GM21576 (cell line): ENCODE measurements around the gene LAGE3.

Experiments used
- ATAC-seq: cut with Tn5 transposase; IDR thresholded peaks from one replicate; pipeline ENCODE4 v1.9.1; 2021; ENCODE audit warnings: mild to moderate bottlenecking, moderate library complexity; ENCODE audit not compliant: unreplicated experiment

The LAGE3 gene

DNA sequence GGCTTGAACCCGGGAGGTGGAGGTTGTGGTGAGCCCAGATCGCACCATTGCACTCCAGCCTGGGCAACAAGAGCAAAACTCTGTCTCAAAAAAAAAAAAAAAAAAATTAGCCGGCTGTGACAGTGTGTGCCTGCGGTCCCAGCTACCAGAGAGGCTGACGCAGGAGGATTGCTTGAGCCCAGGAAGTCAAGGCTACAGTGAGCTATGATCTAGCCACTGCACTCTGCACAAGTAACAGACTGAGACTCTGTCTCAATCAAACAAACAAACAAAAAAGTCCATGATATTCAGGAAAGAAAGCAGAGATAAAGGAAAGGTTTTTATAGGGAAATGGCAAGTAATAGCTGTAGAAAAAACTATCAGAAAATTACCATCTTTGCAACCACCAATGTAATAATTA lies 2.1 kb upstream of the LAGE3 start:
- no peak for ATAC-seq

DNA sequence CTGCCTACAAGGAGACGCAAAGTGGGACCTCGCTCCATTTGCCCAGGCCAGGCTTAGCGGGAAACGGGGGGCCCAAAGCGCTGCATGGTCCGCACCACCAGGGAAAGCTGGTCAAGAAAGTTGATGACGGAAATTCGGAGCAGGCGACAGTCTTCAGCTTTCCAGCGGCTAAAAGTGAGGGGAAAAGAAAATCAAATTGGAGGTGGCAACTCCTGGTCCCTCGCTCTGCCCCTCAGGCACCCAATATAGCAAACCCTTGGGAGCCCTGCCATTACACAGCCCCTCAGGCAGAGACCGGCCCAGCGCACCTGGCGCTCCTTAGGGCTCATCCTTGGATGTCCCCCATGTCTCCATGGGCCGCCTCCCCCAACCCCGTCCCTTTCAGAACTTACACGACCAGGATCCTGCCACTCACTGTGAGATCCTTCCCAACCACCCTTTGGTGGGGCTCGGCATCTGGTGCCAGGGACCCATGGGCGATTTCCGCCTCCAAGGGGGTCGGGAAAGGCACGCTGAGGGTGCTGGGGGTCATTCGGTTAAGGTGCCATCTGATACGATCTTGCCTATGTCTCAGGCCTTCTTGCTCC lies 1.1 kb downstream of the LAGE3 start:
- no peak for ATAC-seq

DNA sequence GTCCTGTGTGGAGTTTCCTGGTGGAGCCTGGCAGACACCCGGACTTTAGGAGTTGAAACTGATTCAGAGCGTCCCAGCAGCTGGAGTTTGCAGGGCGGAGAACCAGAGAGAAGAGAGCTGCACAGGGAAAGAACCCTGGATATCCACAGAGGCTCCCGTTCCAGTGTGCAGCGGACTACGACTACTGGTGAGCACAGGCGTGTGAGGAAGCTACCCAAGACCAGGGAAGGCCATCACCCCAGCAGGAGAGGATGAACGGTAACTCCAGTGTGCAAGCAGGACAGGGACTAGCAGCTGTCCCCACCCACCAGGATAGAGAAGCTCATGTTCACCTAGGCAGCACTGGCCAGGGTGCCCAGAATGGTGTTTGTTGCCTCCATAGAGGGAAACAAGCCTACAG lies 2.3 kb downstream of the LAGE3 start:
- ATAC-seq = no peak

DNA sequence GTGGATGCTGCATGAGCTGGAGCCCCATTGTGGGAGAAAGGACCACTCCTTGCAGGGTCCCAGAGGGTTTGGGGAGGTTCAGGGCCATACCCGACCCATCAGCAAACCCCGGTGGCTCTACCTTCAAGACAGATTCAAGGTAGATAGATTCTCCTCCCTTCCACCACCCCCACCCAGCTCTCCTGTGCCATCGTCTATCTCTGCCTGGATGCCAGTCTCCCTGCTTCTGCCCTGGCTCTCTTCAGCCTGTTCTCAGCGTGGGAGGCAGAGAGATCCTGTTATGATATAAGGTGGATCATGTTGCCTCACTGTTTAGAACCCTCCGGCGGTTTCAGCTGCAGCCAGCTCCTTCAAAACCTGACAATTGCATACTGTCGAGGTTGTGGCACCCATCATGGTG lies 5.4 kb downstream of the LAGE3 start:
- ATAC-seq = no peak

DNA sequence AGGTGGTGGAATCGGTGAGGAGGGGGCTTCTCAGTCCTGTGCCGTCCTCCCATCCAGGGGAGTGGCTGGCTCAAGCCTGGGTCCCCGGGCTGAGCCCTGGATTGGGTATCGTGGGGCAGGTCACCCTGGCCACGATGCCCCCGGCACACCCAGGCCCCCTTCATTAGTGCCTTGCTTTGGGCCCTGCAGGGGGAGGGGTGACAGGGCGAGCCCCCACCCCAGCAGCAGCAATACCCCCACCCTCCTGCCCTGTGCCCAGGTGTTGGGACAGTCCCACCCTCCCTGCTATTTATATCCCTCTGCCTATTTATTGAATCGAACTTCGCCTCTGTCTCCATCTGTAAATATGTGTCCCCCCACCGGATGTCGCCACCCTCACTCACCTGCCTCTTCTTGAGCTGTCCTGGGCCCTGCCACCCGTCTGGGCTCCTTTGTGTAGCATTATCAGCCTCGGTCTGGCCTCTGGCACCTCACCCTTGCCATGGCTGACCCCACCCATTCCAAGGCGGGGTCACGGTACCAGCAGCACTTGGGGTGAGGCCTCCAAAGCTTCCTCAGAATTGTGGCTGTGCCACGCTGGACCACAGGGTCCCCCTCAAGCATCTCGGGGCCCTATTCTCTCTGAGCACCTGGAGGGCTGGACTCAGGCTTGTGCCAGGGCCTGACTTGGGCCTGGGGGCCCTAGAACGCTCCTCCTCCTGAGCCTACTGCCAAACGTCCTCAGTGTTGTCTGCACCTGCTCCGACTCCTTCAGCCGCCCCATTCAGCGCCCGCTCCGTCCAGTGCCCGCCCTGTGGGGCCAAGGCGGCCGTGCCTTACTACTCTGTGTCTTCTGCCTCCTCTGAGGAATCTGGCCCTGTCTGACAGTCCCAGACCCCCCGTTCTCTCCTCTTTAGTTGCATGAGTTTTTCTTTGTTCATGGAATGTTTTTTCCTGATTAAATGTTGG lies 6.1 kb downstream of the LAGE3 start:
- no peak for ATAC-seq

DNA sequence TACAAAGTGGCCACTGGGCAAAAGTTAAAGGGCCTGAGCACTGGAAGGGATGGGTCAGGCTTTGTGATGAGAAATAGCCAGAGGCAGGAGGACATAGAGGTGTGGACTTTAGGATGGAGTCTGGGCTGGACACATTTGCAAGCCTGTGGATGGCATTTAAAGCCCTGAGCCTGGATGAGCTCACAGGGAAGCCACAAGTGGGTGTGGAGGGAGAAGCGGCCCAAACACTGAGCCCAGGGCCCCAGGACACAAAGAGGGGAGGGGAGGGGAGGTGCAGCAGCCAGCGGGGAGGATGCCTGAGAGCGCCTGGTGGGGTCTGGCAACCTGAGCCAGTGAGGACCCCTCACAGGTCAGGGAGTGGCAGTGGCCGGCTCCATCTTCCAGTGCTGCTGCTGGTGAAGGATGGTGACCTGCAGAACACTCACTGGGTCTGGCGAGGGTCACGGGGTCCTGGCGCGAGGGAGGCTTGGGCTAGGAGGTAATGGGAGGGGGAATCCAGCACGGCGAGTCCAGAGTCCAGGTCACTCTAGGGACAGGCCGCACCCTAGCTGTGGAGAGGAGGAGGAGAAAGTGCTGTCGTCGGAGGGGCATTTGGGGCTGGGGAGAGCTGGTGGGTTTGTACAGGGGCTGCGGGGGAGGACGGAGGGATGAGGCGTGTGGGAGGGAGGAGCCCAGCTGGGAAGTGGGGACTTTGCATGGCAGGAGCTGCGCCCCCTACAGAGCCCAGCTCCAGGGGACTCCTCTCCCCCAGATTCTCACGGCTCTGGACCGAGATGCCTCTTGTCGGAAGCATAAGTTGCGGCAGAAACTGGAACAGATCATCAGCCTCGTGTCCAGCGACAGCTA lies 7.0 kb downstream of the LAGE3 start:
- no peak for ATAC-seq

DNA sequence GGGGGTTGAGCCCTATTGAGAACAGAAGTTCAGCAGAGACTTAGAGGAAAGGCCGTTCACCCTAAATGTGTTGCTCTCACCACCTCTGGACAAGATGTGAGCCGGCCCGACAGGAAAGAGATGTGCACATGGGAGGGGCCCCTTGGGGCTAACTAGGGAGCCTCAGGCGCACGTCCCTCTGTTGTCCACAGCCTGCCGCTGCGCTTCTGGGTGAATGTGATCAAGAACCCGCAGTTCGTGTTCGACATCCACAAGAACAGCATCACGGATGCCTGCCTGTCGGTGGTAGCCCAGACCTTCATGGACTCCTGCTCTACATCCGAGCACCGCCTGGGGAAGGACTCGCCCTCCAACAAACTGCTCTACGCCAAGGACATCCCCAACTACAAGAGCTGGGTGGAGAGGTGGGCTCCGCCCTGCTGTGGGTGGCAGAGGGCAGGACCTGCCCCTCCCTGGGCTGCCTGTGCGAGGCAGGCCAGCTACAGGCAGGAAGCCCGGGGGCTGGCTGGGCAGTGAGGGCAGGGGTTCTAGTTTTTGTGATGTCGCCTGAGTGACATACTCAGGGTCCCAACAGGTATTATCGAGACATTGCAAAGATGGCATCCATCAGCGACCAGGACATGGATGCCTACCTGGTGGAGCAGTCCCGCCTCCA lies 8.0 kb downstream of the LAGE3 start:
- no peak for ATAC-seq

DNA sequence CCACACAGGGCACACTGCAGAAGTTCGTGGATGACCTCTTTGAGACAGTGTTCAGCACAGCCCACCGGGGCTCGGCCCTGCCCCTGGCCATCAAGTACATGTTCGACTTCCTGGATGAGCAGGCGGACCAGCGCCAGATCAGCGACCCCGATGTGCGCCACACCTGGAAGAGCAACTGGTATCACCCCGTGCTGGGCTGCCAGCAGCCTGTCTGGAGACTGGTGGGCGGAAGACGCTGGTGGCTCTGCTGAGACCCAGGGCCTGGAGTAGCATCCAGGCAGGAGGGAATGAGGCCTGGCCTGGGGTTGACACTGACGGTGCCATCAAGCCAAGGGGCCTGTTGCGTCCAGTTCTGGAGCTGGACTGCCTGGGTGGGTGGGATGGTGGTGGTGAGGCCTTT lies 8.6 kb downstream of the LAGE3 start:
- ATAC-seq = no peak

DNA sequence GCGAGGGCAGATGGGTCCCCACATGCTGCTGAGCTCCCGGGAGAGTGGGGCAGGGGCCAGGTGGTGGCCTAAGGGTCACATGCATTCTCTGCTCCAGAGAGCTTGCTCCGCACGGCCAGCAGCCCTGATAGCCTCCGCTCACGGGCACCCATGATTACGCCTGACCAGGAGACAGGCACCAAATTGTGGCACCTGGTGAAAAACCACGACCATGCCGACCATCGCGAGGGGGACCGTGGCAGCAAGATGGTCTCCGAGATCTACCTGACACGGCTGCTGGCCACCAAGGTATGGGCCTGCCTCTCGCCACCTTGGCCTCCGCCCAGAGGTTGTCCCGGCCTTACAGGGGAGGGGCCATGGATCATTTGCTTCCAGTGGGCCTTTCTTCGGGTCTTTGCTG lies 9.2 kb downstream of the LAGE3 start:
- no peak for ATAC-seq

DNA sequence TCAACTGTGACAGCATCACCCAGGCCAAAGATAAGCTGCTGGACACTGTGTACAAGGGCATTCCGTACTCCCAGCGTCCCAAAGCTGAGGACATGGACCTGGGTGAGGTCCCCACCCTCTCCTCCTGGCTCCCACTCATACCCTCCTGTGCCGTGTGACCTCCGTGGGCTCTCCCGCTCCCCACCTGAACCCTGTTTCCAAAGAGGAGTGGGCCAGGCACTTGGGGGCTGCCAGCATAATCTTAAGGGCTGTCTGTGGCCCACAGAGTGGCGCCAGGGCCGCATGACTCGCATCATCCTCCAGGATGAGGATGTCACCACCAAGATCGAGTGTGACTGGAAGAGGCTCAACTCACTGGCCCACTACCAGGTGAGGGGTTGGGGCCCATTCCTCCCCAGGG lies 10.0 kb downstream of the LAGE3 start:
- ATAC-seq = no peak

DNA sequence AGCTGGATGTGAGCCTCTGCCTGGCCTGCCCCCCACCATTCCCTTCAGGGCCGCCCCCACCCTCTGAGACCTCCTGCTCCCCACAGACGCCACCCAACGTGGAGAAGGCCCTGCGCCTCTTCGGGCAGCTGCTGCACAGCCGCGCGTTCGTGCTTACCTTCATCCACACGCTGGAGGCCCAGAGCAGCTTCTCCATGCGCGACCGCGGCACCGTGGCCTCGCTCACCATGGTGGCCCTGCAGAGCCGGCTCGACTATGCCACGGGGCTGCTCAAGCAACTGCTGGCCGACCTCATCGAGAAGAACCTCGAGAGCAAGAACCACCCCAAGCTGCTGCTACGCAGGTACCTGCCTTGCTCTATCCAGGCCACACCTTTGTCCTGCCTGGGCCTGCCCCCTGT lies 10.9 kb downstream of the LAGE3 start:
- ATAC-seq = no peak

DNA sequence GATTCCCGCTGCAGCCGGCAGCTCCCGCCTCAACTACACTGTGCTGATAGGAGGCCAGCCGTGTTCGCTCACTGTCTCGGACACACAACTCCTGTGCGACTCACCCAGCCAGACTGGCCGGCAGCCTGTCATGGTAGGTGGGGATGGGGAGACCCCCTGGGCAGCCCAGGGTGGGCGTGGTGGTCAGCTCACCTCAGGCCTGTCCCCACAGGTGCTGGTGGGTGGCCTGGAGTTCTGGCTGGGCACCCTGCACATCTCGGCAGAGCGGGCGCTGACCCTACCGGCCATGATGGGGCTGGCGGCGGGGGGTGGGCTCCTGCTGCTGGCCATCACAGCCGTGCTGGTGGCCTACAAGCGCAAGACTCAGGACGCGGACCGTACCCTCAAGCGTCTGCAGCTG lies 11.5 kb downstream of the LAGE3 start:
- no peak for ATAC-seq

DNA sequence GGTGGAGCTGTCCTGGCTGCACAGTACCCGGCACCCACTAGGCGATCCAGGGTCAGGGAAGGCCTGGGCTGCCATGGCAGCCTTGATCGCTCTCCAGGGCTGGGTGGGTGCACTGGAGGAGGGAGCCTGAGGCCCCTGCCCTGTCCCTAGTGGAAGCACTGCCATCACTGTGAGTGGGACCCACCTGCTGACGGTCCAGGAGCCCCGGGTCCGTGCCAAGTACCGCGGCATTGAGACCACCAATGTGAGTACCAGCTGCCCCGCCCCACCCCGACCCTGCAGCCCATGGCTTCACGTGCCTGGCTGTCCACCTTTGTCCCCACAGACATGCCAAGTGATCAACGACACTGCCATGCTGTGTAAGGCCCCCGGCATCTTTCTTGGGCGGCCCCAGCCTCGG lies 12.2 kb downstream of the LAGE3 start:
- ATAC-seq = no peak

DNA sequence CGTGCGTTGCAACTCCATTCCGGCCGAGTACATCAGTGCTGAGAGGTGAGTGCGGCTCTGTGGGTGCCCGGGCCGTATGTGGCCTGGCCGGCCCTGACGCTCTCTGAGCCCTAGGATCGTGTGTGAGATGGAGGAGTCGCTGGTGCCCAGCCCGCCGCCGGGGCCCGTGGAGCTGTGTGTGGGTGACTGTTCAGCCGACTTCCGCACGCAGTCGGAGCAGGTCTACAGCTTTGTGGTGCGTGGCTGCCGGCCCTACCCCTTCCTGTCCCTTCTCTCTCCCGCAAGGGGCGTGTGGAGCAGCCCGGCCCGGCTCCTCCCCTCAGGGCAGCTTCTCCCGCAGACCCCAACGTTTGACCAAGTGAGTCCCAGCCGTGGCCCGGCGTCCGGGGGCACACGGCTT lies 13.0 kb downstream of the LAGE3 start:
- no peak for ATAC-seq

DNA sequence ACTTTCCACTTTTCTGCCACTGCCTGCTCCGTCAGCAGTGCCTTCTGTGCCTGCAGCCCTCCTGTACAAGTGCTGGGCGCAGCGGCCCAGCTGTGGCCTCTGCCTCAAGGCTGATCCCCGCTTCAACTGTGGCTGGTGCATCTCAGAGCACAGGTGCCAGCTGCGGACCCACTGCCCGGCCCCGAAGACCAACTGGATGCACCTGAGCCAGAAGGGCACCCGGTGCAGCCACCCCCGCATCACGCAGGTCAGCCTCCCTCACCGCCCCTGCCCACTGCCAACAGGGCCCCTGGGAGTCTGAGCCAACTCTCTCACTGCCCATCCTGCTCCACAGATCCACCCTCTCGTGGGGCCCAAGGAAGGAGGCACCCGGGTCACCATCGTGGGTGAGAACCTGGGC lies 13.5 kb downstream of the LAGE3 start:
- no peak for ATAC-seq

DNA sequence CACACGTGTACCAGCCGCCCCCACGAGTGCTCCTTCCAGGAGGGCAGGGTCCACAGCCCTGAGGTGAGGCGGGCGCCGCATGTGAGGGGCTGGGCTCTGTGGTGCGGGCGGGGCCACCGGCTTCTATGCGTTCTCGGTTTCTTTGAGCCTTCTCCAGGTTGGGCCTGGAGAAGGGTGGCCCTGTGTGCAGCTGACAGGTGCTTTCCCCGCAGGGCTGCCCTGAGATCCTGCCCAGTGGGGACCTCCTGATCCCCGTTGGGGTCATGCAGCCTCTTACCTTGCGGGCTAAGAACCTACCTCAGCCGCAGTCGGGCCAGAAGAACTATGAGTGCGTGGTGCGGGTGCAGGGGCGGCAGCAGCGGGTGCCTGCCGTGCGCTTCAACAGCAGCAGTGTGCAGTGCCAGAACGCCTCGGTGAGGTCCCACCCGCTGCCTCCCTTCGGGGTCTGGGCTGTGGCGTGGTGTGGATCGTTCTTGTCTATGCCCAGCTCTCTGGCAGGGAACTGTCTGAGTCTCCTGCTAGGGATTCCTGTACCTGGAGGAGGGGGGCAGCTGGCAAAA lies 14.2 kb downstream of the LAGE3 start:
- no peak for ATAC-seq

DNA sequence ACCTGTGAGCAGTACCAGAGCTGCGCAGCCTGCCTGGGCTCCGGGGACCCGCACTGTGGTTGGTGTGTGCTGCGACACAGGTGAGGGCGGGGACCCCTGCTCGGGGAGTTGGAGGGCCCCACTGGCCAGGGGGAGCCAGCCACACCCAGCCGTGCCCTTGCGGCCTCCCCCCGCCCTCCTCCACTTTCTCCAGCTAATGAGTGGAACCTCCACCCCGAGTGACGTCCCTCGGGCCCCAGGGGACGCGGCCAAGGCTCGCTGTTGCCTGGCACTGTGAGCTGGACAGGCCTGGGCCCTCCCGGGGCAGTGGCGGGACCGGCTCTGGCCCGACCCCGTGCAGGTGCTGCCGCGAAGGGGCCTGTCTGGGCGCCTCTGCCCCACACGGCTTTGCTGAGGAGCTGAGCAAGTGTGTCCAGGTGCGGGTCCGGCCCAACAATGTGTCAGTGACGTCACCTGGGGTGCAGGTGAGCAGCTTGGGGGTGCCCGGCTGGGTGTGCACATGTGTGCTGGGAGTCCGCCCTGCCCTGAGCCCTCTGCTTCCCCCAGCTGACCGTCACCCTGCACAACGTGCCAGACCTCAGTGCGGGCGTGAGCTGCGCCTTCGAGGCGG lies 15.4 kb downstream of the LAGE3 start:
- ATAC-seq = no peak

DNA sequence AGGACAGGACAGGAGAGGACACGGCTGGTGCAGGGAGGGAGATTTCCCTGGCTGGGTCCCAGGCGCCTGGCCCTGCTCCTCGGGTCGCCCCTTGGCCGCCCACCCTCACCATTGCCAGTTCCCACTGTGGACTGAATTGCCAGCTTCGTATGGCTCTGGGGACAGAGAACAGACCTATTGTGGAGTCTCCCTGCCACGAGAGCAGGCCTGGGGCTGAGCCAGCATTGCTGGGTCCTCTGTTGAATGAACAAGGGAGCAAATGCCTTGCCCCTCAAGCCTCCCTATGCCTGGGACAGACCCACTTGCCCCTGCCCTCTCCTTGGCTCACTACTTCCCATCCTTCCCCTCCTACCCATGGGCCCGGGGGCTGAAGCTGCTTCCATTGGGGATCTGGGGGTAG lies 16.7 kb downstream of the LAGE3 start:
- ATAC-seq = no peak

DNA sequence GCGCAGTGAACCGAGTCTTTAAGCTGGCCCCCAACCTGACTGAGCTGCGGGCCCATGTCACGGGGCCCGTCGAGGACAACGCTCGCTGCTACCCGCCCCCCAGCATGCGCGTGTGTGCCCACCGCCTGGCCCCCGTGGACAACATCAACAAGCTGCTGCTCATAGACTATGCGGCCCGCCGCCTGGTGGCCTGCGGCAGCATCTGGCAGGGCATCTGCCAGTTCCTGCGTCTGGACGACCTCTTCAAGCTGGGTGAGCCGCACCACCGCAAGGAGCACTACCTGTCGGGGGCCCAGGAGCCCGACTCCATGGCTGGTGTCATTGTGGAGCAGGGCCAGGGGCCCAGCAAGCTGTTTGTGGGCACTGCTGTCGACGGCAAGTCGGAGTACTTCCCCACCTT lies 18.8 kb downstream of the LAGE3 start:
- ATAC-seq = no peak

DNA sequence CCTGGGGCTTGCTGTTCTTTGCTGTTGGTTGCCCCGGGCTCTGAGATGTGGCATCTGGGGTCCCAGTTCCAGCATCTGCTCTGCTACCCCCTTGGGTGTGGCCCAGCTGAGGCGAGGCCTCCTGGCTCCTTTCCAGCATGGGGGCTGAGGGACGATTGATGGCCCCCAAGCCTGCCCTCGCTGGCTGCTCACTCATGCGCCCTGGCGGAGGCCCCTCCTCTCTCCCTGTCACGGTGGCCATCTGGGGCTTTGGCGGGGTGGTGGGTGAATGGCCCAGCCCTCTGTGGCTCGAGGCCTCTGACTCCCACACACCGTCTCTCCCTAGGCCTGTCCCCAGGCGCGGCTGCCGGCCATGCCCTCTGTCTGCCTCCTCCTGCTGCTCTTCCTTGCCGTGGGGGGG lies 19.2 kb downstream of the LAGE3 start:
- no peak for ATAC-seq
